ENCODE data around the gene KCNK1.

Gene KCNK1

GRCh38 chr1:233613252-233614172 is at the start of gene KCNK1:
Gene KCNK1 (plus strand): TSS chr1:233614106. CDS start chr1:233614172, 66 bp downstream.
- peak within 1 kb of the TSS; percentile 57 for H3K4me3 Mint-ChIP-seq
- no peak within 1 kb of the TSS for H3K27ac Mint-ChIP-seq
- no peaks in the 10 kb centered on the region for H3K36me3 Mint-ChIP-seq (ENCODE audit: low read depth)
- H3K4me1 Mint-ChIP-seq (ENCODE audit: low read depth): peaks cover 9% of the 10 kb centered on the region
- H3K9me3 Mint-ChIP-seq: no peaks in the 10 kb centered on the region
- H3K27me3 Mint-ChIP-seq: peaks cover 80% of the 10 kb centered on the region
- DNase-seq: no peak

DNA sequence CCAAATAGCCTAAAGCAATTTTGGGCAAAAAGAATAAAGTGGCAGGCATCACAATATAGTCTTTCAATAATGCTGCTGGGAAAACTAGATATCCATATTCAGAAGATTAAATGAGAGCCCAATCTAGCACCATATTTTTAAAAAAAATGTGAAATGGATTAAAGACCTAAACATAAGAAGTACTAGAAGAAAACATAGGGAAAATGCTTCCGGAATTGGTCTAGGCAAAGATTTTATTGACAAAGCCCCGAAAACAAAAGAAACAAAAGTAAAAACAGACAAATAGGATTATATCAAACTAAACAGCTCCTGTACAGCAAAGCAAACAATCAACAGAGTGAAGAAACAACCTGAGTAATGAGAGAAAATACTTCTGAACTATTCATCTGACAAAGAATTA is 48.6 kb upstream of the KCNK1 start:
- Mint-ChIP-seq H3K9me3 (peaks cover 23% of the 10 kb centered on the region), H3K27ac (no peak overlapping the region), H3K4me3 (no peak overlapping the region), H3K36me3 (ENCODE audit: low read depth) (no peaks in the 10 kb centered on the region), H3K4me1 (ENCODE audit: low read depth) (no peaks in the 10 kb centered on the region), H3K27me3 (no peaks in the 10 kb centered on the region)
- no peak for DNase-seq

GRCh38 chr1:233566886-233567285 is 47.0 kb upstream of the KCNK1 start:
- H3K27ac Mint-ChIP-seq: no peak overlapping the region
- no peak for DNase-seq
- no peaks in the 10 kb centered on the region for H3K27me3 Mint-ChIP-seq
- H3K4me1 Mint-ChIP-seq (ENCODE audit: low read depth): no peaks in the 10 kb centered on the region
- no peaks in the 10 kb centered on the region for H3K36me3 Mint-ChIP-seq (ENCODE audit: low read depth)
- peaks cover 12% of the 10 kb centered on the region for H3K9me3 Mint-ChIP-seq
- H3K4me3 Mint-ChIP-seq: no peak overlapping the region

DNA sequence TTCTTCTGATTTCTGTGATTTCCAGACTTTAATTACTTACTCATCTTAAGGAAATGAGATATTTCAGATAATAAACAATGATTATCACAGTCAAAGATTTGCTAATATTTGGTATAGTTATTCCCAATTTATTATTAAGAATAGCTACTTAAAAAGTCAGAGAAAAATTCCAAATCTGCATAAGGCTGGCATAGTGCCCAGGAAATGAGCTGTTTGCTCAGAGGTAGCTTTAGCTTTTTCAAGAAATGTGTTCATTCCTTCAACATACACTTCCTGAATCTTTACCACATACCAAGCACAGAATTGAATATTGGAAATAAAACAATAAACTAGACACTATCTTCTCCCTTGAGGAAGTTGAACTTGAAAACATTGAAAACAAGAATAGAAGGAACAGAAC is 44.3 kb upstream of the KCNK1 start:
- Mint-ChIP-seq H3K27me3 (peaks cover 13% of the 10 kb centered on the region), H3K9me3 (peaks cover 3% of the 10 kb centered on the region), H3K27ac (no peak overlapping the region), H3K4me3 (no peak overlapping the region), H3K36me3 (ENCODE audit: low read depth) (no peaks in the 10 kb centered on the region), H3K4me1 (ENCODE audit: low read depth) (no peaks in the 10 kb centered on the region)
- no peak for DNase-seq

DNA sequence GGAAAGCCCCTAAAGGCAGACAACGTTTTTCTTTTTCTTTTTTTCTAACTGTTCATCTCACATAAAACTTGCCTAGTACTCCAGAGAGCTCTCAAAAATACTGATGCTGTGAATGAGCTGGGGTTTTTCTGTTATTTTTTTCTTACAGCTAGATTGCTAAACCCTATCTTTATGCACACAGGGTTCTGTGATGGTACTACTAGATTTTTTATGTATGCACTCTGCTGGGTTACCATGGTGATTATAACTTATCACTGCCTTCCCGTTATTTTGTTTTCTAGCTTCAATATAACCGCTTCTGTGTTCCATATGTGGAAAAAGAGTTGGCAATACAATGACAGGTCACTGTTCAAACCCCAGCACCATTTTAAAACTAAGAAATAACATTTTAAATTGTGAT is 43.7 kb upstream of the KCNK1 start:
- Mint-ChIP-seq H3K4me3 (no peak overlapping the region), H3K9me3 (peaks cover 3% of the 10 kb centered on the region), H3K4me1 (ENCODE audit: low read depth) (no peaks in the 10 kb centered on the region), H3K36me3 (ENCODE audit: low read depth) (no peaks in the 10 kb centered on the region), H3K27ac (no peak overlapping the region), H3K27me3 (peaks cover 13% of the 10 kb centered on the region)
- DNase-seq: no peak

- Mint-ChIP-seq H3K4me1 (ENCODE audit: low read depth) (no peaks in the 10 kb centered on the region), H3K4me3 (no peak overlapping the region), H3K27me3 (peaks cover 13% of the 10 kb centered on the region), H3K27ac (no peak overlapping the region), H3K36me3 (ENCODE audit: low read depth) (no peaks in the 10 kb centered on the region), H3K9me3 (no peaks in the 10 kb centered on the region)
- no peak for DNase-seq
Observed at GRCh38 chr1:233570706-233571105, 43.2 kb upstream of the KCNK1 start.

DNA sequence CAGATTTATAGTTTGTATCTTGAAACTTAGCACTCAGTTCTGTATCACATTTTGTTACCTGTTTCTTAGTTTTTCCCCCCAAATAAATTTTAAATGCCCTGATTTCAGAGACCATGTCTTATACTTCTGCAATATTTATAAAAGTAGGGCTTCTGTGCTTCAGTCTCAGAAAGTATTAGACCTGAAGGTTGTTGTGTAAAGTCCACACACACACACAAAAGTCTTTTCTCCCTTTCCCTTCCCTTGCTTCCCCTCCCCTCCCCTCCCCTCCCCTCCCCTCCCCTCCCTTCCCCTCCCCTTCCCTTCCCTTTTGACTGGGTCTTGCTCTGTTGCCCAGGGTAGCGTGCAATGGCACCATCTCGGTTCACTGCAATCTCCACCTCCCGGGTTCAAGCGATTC is 41.0 kb upstream of the KCNK1 start:
- DNase-seq: no peak
- Mint-ChIP-seq H3K4me1 (ENCODE audit: low read depth) (no peaks in the 10 kb centered on the region), H3K36me3 (ENCODE audit: low read depth) (no peaks in the 10 kb centered on the region), H3K9me3 (no peaks in the 10 kb centered on the region), H3K27me3 (peaks cover 13% of the 10 kb centered on the region), H3K4me3 (no peak overlapping the region), H3K27ac (no peak overlapping the region)

- Mint-ChIP-seq H3K36me3 (ENCODE audit: low read depth) (no peaks in the 10 kb centered on the region), H3K9me3 (peaks cover 6% of the 10 kb centered on the region), H3K4me3 (no peak overlapping the region), H3K27ac (no peak overlapping the region), H3K4me1 (ENCODE audit: low read depth) (no peaks in the 10 kb centered on the region), H3K27me3 (peaks cover 19% of the 10 kb centered on the region)
- no peak for DNase-seq
Observed at GRCh38 chr1:233575450-233575849, 38.5 kb upstream of the KCNK1 start.

GRCh38 chr1:233582439-233582838 is 31.5 kb upstream of the KCNK1 start:
- Mint-ChIP-seq H3K9me3 (peaks cover 9% of the 10 kb centered on the region), H3K4me3 (no peak overlapping the region), H3K27ac (no peak overlapping the region), H3K4me1 (ENCODE audit: low read depth) (no peaks in the 10 kb centered on the region), H3K36me3 (ENCODE audit: low read depth) (no peaks in the 10 kb centered on the region), H3K27me3 (peaks cover 32% of the 10 kb centered on the region)
- DNase-seq: no peak

GRCh38 chr1:233584376-233584775 is 29.5 kb upstream of the KCNK1 start:
- no peaks in the 10 kb centered on the region for H3K36me3 Mint-ChIP-seq (ENCODE audit: low read depth)
- H3K27me3 Mint-ChIP-seq: peaks cover 39% of the 10 kb centered on the region
- DNase-seq: no peak
- peaks cover 6% of the 10 kb centered on the region for H3K9me3 Mint-ChIP-seq
- peaks cover 4% of the 10 kb centered on the region for H3K4me1 Mint-ChIP-seq (ENCODE audit: low read depth)
- H3K27ac Mint-ChIP-seq: no peak overlapping the region
- no peak overlapping the region for H3K4me3 Mint-ChIP-seq

GRCh38 chr1:233584931-233585330 is 29.0 kb upstream of the KCNK1 start:
- DNase-seq: no peak
- Mint-ChIP-seq H3K4me3 (no peak overlapping the region), H3K9me3 (peaks cover 3% of the 10 kb centered on the region), H3K27ac (no peak overlapping the region), H3K27me3 (peaks cover 36% of the 10 kb centered on the region), H3K4me1 (ENCODE audit: low read depth) (peaks cover 4% of the 10 kb centered on the region), H3K36me3 (ENCODE audit: low read depth) (no peaks in the 10 kb centered on the region)

DNA sequence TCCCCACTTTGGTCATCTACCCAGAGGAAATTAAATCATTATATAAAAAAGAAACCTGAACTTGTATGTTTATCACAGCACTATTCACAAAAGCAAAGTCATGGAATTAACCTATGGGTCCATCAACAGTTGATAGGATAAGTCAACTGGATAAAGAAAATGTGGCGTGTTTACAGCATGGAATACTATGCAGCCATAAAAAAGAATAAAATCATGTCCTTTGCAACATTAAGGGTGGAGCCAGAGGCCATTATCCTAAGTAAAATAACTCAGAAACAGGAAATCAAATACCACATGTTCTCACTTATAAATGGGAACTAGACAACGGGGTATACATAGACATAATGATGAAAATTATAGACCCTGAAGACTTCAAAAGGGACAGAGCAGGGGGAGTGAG is 27.6 kb upstream of the KCNK1 start:
- no peak overlapping the region for H3K4me3 Mint-ChIP-seq
- H3K27me3 Mint-ChIP-seq: peaks cover 32% of the 10 kb centered on the region
- DNase-seq: no peak
- no peaks in the 10 kb centered on the region for H3K36me3 Mint-ChIP-seq (ENCODE audit: low read depth)
- H3K27ac Mint-ChIP-seq: no peak overlapping the region
- H3K4me1 Mint-ChIP-seq (ENCODE audit: low read depth): peaks cover 4% of the 10 kb centered on the region
- H3K9me3 Mint-ChIP-seq: peaks cover 3% of the 10 kb centered on the region

DNA sequence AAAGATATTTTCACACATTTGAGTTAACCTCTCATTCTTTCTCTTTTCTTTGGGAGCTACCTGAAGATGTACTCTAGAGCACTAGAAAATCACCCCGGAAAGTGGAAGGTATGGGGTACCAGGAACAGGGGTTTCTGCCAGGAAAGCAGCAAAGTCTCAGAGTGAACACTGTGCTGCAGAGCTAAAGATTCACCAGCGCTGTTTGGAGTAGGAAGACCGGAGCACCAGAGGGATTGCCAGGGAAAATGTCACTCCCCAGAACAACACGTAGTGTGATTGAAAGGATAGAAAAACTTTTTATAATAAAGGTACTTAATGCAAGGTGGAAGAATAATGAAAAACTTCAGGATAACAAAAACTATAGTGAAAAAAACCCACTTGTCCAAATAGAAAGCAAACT is 26.7 kb upstream of the KCNK1 start:
- Mint-ChIP-seq H3K9me3 (peaks cover 3% of the 10 kb centered on the region), H3K4me3 (no peak overlapping the region), H3K27me3 (peaks cover 32% of the 10 kb centered on the region), H3K4me1 (ENCODE audit: low read depth) (peaks cover 4% of the 10 kb centered on the region), H3K36me3 (ENCODE audit: low read depth) (no peaks in the 10 kb centered on the region), H3K27ac (no peak overlapping the region)
- DNase-seq: no peak

- H3K27me3 Mint-ChIP-seq: peaks cover 28% of the 10 kb centered on the region
- H3K36me3 Mint-ChIP-seq (ENCODE audit: low read depth): no peaks in the 10 kb centered on the region
- peaks cover 4% of the 10 kb centered on the region for H3K4me1 Mint-ChIP-seq (ENCODE audit: low read depth)
- H3K27ac Mint-ChIP-seq: no peak overlapping the region
- no peak for DNase-seq
- H3K9me3 Mint-ChIP-seq: peaks cover 3% of the 10 kb centered on the region
- no peak overlapping the region for H3K4me3 Mint-ChIP-seq
Observed at GRCh38 chr1:233587958-233588799, 25.7 kb upstream of the KCNK1 start.

DNA sequence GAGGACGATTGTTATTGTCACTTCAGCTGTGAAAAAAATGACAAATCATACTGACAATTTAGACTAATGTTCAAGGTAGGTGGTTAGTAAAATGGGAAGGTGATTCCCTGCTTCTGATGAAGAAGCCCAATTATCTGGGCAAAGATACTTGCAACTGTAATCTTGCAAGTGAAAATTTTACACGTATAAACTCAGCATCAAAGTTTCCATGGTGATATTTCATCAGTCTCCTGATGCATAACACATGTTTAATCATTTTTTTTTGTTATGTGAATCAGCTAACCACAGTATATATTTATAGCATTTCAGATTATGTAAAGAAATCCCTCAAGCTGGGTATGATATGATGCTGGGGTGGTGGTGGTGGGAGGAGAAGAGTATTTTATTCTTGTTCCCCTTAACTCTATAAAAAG is 16.4 kb upstream of the KCNK1 start:
- DNase-seq: no peak
- H3K27ac Mint-ChIP-seq: peak overlapping the region; percentile 83
- no peak overlapping the region for H3K4me3 Mint-ChIP-seq
- peaks cover 31% of the 10 kb centered on the region for H3K4me1 Mint-ChIP-seq (ENCODE audit: low read depth)
- peaks cover 10% of the 10 kb centered on the region for H3K27me3 Mint-ChIP-seq
- no peaks in the 10 kb centered on the region for H3K36me3 Mint-ChIP-seq (ENCODE audit: low read depth)
- H3K9me3 Mint-ChIP-seq: peaks cover 7% of the 10 kb centered on the region

All from activated T-cell treated with anti-CD3 and anti-CD28 coated beads, Interleukin-2, amount 50 U/mL, for 24 hours (primary cell).